Nephron (organoid): ENCODE measurements around the gene KLK15.
A peak's percentile ranks its signal among the peaks of the same experiment; 100 is the strongest.

Experiments used
- H3K27ac Mint-ChIP-seq, 3 experiments: 2 replicates each; pipeline ENCODE4 v1.8.0; 2020; ENCODE audit warnings: mixed read lengths in 3 of 3, mild to moderate bottlenecking in 2 of 3, moderate library complexity in 1 of 3
- H3K27me3 Mint-ChIP-seq: 2 replicates; pipeline ENCODE4 v1.8.0; 2021; ENCODE audit warnings: low read depth, mild to moderate bottlenecking, moderate library complexity, mixed read lengths
- H3K36me3 Mint-ChIP-seq: 2 replicates; pipeline ENCODE4 v1.8.0; 2020; ENCODE audit warnings: low read depth, mixed read lengths
- H3K4me1 Mint-ChIP-seq: 2 replicates; pipeline ENCODE4 v1.8.0; 2020; ENCODE audit warnings: mixed read lengths
- H3K4me3 Mint-ChIP-seq, 3 experiments: 2 replicates each; pipeline ENCODE4 v1.8.0; 2020; ENCODE audit warnings: mild to moderate bottlenecking in 3 of 3, mixed read lengths in 3 of 3, moderate library complexity in 2 of 3
- H3K9me3 Mint-ChIP-seq: 2 replicates; pipeline ENCODE4 v1.8.0; 2020; ENCODE audit warnings: mixed read lengths
- TF ChIP-seq, protein P1 (sequence below), 3 experiments: fragments of 200-600 bp; sonication (generic); IDR thresholded peaks; one replicate each; pipeline ENCODE4 v1.5.0; 2021; ENCODE audit warnings: antibody characterized with exemption in 3 of 3; ENCODE audit not compliant: unreplicated experiment in 3 of 3

The KLK15 gene

DNA sequence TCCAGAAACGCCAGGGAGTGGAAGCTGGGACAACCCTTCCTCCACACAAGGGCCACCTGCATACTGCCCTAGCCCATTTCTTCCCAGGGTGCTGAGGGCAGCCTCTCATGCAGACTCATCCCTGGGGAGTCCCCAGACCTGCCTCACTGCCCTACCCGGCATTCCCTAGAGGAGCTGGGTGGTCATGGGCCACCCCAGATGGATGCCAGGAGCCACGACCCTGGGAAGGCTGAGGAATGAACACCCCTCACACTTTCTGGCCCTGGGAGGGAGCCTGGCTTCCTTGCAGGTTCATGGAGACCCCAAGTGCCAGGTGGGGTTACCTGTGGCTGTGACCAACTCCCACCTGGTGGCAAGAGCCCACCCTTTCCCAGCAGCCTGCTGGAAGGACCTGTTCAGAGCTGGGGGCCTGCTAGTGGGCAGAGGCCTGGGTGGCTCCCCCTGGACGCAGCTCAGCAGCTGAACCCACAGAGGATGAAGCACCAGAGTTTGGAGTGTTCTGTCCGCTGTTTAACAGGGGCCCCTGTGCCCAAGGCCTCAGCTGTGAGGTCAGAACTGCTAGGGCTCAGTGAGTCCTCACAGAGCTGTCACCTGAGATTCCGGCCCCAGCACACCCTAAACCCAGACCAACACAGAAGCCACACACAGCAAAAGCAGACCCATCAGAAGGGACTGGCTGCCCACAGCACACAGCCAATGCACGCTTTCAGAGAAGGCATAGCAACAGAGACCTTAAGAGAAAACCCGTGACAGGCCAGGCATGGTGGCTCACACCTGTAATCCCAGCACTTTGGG lies 36.5 kb downstream of the KLK15 start:
- TF ChIP-seq, protein P1, sequence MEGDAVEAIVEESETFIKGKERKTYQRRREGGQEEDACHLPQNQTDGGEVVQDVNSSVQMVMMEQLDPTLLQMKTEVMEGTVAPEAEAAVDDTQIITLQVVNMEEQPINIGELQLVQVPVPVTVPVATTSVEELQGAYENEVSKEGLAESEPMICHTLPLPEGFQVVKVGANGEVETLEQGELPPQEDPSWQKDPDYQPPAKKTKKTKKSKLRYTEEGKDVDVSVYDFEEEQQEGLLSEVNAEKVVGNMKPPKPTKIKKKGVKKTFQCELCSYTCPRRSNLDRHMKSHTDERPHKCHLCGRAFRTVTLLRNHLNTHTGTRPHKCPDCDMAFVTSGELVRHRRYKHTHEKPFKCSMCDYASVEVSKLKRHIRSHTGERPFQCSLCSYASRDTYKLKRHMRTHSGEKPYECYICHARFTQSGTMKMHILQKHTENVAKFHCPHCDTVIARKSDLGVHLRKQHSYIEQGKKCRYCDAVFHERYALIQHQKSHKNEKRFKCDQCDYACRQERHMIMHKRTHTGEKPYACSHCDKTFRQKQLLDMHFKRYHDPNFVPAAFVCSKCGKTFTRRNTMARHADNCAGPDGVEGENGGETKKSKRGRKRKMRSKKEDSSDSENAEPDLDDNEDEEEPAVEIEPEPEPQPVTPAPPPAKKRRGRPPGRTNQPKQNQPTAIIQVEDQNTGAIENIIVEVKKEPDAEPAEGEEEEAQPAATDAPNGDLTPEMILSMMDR (IDR thresholded peaks at IDR 0.05; ENCODE audit: unreplicated experiment in 3 of 3): no peak

DNA sequence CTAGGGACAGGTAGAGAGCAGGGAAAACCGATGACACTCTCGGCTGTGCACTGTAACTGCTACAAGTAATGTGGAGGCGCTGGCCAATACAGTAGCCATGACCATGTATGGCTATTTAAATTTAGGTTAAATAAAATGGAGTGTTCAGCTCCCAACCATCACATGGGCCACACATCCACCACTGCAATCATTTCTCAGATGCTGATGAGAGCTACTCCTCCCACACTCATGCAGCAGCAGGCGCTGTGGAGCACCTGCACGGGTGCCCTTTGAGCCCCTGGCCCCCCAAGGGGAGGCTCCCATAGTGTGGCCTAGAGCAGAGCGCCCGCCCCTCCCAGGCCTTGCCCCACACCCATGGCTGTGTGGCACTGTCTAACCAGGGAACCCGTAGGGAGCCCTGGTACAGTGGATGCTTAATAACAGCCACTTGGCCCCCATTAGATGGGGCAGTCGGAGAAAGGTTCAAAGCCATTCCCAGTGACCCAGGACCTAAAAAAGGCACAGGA lies 37.2 kb downstream of the KLK15 start:
- Mint-ChIP-seq H3K4me3 (no peak overlapping the region), H3K27ac (no peak overlapping the region), H3K36me3 (peaks cover 20% of the 10 kb centered on the region), H3K4me1 (peaks cover 4% of the 10 kb centered on the region), H3K27me3 (no peaks in the 10 kb centered on the region), H3K9me3 (no peaks in the 10 kb centered on the region)
- TF ChIP-seq, protein P1 (IDR thresholded peaks at IDR 0.05; ENCODE audit: unreplicated experiment in 3 of 3): no peak

More for the DNA sequence above, 36.5 kb downstream of the KLK15 start:
- Mint-ChIP-seq H3K36me3 (peaks cover 23% of the 10 kb centered on the region), H3K4me3 (no peak overlapping the region), H3K27me3 (no peaks in the 10 kb centered on the region), H3K4me1 (peaks cover 5% of the 10 kb centered on the region), H3K27ac (no peak overlapping the region), H3K9me3 (no peaks in the 10 kb centered on the region)

DNA sequence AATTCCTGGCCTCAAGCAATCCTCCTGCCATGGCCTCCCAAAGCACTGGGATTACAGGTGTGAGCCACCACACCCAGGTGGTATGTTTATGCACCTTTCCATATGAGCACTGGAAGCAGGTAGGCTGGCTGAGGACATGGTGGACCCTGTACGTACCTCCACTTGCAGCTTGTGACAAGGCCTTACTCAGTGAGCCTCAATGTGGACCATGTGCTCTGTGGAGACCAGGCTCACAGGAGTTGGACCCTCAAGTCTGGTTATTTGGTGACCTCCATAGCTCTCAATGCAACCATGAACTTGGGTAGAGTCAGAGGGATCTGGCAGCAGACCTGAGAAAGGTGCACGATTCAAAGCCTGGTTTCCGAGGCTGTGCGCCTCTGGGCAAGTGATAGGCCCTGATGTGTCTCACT lies 37.7 kb downstream of the KLK15 start:
- Mint-ChIP-seq H3K27me3 (no peaks in the 10 kb centered on the region), H3K27ac (no peak overlapping the region), H3K9me3 (no peaks in the 10 kb centered on the region), H3K4me1 (no peaks in the 10 kb centered on the region), H3K4me3 (no peak overlapping the region), H3K36me3 (peaks cover 15% of the 10 kb centered on the region)
- TF ChIP-seq, protein P1 (IDR thresholded peaks at IDR 0.05; ENCODE audit: unreplicated experiment in 3 of 3): no peak

DNA sequence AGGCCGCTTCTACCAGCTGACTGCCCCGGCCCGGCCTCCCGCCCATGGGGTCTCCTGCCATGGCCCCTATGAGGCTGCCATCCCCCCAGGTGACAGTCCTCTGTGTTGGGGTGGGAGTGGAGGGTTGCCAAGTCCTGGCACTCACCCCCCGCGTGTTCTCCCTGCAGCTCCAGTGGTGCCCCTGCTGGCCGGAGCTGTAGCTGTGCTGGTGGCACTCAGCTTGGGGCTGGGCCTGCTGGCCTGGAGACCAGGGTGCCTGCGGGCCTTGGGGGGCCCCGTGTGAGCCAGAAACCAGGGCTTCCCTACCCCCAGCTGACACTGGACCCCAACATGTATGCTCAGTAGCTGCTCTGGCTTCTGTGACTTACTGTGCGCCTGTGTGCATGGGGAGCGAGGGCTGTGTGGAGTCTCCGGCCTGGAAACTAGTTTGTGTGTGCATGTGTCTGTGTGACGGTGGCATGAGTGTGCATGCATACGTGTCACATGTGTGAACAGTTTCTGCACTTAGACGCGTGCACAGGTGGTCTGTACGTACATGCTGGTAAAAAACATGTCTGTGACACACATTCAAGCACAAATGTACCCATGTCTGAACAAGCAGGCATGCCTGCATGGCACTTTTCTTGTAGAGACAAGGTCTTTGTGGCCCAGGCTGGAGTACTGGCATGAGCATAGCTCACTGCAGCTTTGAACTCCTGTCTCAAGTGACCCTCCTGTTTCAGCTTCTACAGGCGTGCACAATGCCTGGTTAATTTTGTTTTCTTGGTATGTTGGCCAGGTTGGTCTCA lies 38.3 kb downstream of the KLK15 start:
- H3K27ac Mint-ChIP-seq: no peak overlapping the region
- no peaks in the 10 kb centered on the region for H3K9me3 Mint-ChIP-seq
- H3K27me3 Mint-ChIP-seq: peaks cover under 1% of the 10 kb centered on the region
- no peak overlapping the region for H3K4me3 Mint-ChIP-seq
- peaks cover 12% of the 10 kb centered on the region for H3K36me3 Mint-ChIP-seq
- TF ChIP-seq, protein P1 (IDR thresholded peaks at IDR 0.05; ENCODE audit: unreplicated experiment in 3 of 3): no peak
- no peaks in the 10 kb centered on the region for H3K4me1 Mint-ChIP-seq

DNA sequence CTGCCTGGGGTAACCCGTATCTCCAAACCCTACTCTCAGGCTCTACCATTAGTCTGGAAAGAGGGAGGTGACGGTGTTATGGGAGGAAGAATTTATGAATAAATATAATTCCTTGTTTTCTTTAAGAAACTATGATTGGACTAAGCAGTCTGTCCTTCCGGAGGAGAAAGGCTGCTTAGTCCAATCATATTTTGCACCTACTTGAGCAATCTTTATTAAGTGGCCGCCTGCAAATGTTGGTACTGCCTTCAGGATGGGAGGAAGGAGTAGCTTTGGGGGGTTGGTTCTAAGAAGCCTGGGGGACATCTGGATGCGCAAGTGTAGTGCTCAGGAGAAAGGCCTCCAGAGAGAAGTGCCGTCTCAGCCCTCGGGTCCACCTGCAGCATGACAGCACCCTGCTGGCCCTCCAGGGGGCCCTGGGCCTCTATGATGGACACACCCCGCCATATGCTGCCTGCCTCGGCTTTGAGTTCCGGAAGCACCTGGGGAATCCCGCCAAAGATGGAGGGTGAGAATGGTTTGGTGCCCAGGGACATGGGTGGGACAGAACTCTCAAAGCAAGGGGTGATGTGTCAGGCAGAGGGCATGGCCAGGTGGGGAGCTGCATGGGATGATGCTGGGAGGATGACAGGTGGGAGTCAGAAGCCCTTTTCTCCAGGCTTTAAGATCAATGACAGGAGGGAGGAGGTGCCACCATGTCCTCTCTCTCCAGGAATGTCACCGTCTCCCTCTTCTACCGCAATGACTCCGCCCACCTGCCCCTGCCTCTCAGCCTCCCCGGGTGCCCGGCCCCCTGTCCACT lies 39.1 kb downstream of the KLK15 start:
- H3K4me1 Mint-ChIP-seq: no peaks in the 10 kb centered on the region
- no peak overlapping the region for H3K4me3 Mint-ChIP-seq
- peak overlapping the region in 1 of 3 experiments; percentile 49 for H3K27ac Mint-ChIP-seq

More for the DNA sequence above, 39.1 kb downstream of the KLK15 start:
- H3K36me3 Mint-ChIP-seq: peaks cover 10% of the 10 kb centered on the region
- H3K9me3 Mint-ChIP-seq: no peaks in the 10 kb centered on the region
- TF ChIP-seq, protein P1 (IDR thresholded peaks at IDR 0.05; ENCODE audit: unreplicated experiment in 3 of 3): no peak
- H3K27me3 Mint-ChIP-seq: peaks cover 6% of the 10 kb centered on the region
